NCI-H226 (cell line): ENCODE data around the gene P2RX5.
A peak's percentile ranks its signal among the peaks of the same experiment; 100 is the strongest.

Source experiments
- DNase-seq: peaks from one replicate; pipeline ENCODE4 v3.0.0-alpha.2; 2015

P2RX5 gene

DNA sequence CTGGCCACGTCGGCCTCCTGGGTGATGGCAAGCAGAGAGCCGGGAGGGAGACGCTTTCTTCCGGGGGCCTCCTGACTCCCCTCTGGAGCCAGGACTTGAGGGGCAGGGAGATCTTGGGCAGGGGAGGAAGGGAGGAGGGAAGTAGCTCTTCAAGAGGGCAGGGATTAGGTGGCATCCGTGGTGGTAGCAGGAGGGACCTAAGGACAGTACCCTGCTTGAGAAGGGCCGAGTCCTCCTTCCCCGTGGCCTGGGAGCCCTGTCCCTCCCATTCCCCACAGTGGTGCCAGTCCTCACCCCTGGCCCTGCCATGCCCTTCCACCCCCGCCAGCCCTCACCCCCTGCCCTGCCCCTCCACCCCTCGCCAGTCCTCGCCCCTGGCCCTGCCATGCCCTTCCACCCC lies 40.2 kb downstream of the P2RX5 start:
- DNase-seq: no peak

DNA sequence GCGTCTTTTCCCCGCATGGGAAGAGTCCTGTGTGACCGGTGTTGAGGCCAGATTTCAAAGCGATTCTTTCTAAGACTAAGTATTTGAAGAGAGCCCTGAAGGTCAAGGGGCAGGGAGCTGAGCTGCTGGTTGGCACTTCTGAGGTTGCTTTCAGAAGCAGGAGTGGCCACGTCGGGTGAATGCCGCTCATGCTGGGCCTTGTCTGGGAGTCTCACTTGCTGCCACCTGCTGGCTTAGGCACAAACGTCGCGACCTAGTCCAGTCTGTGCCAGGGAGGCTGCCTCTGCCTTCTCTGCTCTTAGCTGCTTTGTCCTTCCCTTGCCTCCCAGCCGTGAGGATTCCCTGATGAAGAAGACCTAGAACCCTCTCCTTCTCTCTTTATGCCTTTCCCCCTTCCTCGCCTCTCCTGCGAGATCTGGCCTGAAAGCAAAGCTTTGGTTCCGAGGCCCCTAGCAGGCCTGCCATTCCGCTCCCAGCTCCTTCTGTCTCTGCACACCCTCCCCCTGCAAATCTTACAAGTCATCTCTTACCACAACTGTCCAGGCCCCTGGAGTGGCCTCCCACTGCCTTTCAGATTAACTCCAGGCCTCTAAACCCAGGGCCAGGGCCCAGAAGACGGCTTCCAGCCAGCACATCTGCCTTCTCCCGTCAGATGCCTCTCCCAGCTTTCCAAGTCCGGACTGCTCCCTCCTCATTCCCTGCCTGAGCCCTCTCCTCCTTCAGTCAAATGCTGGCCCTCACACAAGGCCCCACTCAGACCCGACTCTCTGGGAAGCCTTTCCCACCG lies 48.0 kb downstream of the P2RX5 start:
- no peak for DNase-seq

DNA sequence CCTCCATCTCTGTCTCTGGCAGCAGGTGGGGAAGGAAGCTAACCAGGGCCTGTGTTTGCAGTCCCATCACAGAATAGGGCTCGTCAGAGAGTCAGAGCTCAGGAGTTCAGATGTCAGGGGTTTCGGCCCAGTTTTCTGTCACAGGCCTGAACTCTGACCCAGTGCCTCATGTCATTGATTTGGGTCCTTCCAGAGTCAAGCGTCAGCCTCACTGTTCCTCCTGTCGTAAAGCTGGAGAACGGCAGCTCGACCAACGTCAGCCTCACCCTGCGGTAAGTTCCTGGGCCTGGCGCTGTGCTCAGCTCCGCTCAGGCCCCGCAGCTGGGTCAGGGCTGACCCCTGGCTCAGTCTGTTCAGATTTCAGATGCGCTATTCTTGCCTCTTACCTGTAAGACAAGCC lies 48.7 kb downstream of the P2RX5 start:
- no peak for DNase-seq

DNA sequence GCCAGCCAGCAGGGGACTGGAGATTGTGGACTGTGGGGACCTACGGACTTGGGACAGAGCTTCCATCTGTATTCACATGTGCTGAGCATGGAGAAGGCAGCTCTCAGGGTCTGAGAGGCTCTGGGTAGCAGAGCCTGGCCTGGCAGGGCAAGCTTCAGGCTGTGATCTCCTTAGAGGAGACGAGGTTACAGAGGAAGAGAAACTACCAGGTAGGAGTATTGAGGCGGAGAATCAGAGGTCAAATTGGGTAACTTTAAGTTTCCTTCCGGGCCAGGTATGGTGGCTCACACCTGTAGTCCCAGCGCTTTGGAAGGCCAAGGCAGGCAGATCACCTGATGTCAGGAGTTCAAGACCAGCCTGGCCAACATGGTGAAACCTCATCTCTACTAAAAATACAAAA lies 50.6 kb downstream of the P2RX5 start:
- no peak for DNase-seq

DNA sequence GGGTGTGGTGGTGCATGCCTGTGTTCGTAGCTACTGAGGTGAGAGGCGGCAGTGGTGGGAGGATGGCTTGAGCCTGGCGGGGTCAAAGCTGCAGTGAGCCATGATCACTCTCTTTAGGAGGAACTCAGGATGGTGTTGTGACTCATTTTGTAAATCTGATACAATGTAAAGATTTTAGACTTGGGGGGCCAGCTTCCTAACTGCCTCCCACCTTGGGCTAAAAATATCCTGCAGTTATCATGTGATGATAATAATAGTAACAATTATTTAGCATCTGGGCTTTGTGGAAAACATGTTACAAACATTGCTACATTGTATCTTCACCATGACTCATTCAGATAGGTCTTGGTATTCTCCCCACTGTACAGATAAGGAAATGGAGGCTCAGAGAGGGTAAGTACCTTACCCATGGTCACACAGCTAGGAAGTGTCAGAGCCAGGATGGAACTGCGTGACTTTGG lies 52.0 kb downstream of the P2RX5 start:
- DNase-seq: no peak

DNA sequence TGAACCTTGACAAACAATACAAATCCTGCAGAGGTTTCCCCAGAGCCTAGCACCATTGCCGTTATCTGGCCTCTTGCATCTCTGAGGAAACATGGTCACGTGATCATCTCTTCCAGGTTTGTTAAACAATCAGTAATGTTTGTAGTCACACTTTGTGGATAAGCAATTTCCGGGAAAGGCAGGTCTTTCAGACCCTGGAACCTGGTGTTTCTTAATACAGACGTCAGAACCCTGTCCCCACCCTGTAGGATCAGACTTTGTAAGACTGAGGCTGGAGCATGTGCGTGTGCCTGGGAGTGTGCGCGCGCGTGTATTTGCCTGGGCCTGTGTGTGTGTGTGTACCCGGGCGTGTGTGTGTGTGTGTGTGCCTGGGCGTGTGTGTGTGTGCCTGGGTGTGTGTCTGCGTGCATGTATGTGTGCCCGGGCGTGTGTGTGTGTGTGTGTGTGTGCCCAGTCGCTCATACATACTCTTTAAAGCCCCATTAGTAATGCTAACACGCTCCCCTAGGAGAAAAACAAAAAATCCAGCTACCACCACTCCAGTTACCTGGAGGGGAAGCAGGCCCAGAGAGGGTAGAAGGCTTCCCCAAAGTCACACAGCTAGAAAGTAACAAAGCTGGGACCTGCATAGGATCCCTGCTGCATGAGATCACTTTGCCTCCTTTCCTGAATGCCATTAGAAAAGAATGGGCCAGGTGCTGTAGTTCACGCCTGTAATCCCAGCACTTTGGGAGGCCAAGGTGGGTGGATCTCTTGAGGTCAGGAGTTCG lies 54.1 kb downstream of the P2RX5 start:
- DNase-seq: no peak

DNA sequence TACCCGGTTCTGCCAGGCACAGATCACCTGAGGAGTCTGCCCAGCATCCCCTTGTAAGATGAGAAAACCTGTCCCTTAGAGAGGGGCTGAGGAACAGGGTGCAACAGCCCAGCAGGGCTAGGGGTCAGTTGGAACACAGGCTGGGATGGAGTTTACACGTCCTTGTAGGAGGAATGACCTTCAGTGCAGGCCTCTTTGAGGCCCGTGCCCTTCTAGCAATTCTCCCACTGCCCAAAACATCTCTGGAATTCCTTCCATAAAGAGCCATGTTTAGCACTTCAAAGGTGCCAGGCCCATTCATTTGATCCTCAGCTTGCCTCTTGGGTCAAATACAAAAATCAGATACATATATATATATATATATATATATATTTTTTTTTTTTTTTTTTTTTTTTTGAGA lies 54.9 kb downstream of the P2RX5 start:
- no peak for DNase-seq

DNA sequence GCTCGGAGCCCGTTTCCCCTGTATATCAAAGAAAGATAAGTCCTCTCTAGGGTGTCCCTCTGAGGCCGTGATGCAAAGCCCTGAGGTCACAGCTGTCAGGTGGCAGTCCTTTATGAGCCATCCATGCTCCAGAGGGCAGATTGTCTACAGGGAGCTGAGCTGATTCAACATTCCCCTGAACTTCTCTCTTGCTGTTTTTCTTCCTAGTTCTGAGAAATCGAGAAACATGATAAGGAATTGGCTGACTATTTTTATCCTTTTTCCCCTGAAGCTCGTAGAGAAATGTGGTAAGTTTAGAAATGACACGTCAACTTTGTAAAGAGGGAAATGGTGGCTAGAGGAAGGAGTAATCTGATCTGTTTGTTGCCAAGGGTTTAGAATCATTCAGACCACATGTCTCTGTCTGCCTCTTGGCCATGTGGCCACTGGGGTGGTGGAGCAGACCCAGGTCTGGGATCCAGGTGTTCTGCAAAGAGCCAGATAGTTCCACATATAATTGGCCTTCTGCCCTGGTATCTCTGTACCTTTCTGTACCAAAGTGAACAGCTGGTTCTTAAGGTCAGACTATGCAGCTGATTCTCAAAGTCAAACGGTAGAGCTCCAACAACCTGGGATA lies 55.9 kb downstream of the P2RX5 start:
- no peak for DNase-seq

DNA sequence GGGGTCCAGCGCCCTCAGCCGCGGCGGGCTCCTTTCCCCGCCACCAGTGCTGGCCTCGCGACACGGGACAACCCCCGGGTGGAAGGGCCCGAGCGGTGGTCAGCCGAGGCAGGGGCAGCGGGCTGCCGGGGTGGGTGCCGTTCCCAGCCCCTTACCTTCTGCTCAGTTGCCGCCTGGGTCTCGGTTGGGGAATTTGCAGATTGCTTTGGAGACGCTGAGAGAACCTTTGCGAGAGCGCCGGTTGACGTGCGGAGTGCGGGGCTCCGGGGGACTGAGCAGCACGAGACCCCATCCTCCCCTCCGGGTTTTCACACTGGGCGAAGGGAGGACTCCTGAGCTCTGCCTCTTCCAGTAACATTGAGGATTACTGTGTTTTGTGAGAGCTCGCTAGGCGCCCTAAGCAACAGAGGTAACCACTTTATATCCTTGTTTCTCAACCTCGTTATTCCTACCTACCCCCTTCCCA lies 59.0 kb downstream of the P2RX5 start:
- no peak for DNase-seq

DNA sequence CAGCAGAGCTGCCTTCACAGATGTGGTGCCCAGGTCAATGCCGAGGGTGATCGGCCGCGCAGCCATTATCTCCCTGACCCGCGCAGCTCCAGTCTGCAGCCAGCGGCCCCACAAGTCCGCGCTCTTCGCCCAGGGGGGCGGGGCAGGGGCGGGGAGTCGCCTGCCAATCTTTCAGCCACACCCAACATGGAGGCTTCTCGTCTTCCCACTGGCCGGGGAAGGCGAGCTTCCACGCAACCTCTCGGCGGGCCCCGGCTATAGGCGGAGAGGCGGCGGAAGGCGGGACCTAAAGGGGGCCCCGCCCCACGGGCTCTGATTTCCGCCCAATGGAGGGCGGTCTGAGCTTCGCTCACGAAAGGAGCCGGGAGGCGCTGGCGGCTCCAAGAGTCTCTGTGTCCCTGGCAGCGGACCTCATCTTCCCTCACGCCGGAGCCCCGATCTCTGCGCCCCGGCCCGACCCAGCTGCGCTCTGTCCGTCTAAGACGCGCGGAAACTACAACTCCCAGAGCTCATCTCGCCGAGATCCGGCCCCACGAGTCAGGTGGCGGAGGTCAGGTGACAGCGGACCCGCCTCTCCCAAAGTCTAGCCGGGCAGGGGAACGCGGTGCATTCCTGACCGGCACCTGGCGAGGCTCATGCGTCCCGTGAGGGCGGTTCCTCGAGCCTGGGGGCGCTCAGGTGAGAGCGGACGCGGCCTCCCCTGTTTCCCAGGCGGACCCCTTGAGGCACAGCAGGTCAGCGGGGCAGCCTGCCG lies 59.6 kb downstream of the P2RX5 start, which contains the start of the genes CTNS and SHPK:
Gene CTNS (plus strand): TSS at position 607 of the 754 bp plus-strand sequence. CDS start 3,447 bp downstream, outside the sequence.
Gene SHPK (minus strand): TSS at position 97 of the 754 bp plus-strand sequence. CDS start 31 bp downstream, at position 66.
- DNase-seq: peak; percentile 92

DNA sequence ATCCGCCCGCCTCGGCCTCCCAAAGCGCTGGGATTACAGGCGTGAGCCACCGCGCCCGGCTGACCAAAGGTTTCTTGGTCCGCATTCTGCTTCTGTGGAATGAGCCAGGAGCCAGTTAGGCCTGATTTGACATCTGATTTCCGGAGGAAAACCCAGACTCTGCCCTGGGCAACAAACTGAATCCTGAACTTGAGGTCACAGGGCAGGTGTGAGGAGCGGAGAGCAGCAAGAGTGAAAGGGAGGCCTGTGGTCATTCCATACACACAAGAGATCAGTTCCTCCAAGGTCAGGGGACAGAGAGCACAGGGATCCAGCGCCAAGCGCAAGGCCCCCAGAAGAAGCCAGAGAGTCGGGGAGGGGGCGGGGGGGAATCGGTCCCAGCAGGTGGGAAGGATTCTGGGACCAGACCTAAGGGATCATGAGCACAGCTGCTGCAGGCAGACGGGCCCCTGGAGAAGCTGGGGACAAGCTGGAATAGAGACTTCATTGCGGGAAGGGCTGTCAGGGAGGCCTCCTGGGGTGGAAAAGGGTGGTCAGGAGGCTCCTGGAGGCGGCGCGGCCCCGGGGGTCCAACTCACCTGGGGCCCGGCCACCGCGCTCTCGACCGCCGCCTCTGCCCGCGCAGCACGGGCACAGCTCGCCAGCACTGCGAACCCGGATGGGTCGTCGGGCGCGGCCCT lies 60.3 kb downstream of the P2RX5 start:
- no peak for DNase-seq

DNA sequence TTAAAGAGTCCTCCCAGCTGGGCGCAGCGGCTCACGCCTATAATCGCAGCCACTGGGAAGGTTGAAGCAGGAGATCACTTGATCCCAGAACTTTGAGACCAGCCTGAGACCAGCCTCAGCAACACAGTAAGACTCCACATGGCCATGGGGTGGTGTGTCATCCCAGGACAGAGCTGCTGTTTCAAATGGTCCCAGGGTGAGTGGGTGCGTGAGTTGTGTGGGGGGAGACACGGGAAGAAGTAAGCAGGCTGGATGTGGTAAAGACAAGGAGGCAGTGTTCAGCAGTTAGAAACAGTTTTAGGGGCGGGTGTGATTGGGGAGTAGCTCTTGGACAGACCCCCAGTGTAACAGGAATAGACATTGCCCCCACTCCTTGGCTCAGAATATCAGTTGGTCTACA lies 63.7 kb downstream of the P2RX5 start:
- DNase-seq: no peak

DNA sequence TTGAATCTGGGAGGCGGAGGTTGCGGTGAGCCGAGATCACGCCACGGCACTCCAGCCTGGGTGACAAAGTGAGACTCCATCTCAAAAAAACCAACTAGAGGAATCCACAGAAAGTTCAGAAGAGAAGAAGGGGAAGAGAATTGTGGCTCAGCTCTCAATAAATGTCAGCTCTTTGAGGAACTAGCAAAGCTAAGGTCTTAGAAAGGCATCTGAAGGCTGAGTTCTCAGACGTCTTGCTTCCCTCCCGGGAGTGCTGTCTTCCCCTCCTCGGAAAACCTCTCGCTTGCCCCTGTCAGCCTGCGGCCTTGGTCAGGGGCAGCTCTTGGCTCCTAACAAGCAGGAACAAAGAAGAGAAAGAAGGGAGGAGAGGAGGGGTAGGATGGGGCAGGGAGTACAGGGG lies 65.2 kb downstream of the P2RX5 start:
- no peak for DNase-seq

DNA sequence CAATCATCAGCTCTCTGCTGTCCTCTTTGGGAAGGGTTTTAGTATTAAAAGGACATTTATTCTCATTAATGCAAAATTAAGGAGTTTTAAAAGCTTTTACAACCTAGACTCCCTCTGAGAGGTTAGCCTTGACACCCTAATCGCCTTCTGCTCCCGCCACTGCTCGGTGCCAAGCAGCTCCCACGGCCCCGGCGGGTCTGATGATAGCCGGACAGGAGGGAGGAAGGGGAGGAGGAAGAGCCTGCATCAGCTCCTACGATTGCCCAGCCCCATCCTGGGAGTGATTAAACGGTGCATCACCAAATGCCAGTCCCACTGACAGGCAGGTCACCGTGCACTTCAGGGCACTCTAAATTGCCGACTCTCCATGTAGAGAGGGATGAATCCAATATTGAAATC lies 68.2 kb downstream of the P2RX5 start:
- no peak for DNase-seq

DNA sequence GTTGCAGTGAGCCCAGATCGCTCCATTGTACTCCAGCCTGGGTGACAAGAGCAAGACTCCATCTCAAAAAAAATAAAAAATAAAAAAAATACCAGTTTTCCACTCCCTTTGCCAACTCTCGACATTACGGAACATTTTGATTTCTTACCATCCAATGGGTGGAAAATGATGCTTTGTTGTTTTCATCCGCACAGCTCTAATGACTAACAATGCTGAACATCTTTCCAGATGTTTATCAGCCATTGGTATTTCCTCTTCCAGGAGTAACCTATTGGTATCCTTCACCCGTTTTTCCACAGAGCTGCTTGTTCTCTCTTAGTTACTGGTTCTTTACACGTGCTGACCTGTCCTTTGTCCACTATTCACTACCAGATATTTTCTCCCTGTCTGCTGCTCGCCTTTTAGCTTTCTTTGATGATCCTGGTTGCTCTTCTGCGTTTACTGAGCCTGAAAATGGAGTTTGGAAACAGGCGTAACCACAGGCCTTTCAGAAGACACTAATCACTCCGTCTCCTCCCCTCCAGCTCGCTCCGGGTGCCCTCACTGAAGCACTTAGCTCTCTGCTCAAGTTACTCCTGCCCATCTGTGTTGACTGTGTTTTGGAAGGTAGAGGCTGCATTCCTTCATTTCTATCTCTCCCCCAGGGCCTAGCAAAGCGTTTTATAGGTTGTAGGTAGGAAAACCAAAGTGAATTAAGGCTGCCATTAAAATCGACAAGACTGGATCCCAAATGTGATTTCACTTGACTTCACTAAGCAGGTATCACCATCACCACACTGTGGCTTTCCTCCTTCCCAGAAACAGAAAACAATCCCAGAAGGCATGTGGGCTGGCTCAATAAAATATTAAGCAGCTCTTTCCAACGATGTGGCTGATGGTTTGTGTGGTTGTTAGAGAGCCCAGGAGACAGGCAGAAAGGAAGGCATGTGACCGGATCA lies 68.9 kb downstream of the P2RX5 start:
- no peak for DNase-seq
